Trophoblast cell (in vitro differentiated cells and primary cell): ENCODE measurements around the gene SLC22A15.

Experiments used
- DNase-seq, 2 donors: peaks; one replicate each; pipeline ENCODE4 v3.0.0-alpha.2; 2016
- H2AFZ ChIP-seq: 2 replicates; pipeline ENCODE4 v1.6.1; 2013; ENCODE audit warnings: low read length, moderate library complexity, mild to moderate bottlenecking; ENCODE audit not compliant: insufficient read depth, poor library complexity
- H2AK5ac ChIP-seq: 2 replicates; pipeline ENCODE4 v1.6.1; 2013; ENCODE audit warnings: mild to moderate bottlenecking, low read length
- H2BK120ac ChIP-seq: 2 replicates; pipeline ENCODE4 v1.6.1; 2013; ENCODE audit warnings: low read length, mild to moderate bottlenecking, moderate library complexity; ENCODE audit not compliant: insufficient read depth, poor library complexity
- H2BK12ac ChIP-seq: 2 replicates; pipeline ENCODE4 v1.6.1; 2013; ENCODE audit warnings: mild to moderate bottlenecking, low read length, moderate library complexity
- H2BK5ac ChIP-seq: 2 replicates; pipeline ENCODE4 v1.6.1; 2013; ENCODE audit warnings: low read length, low read depth, moderate library complexity, mild to moderate bottlenecking; ENCODE audit not compliant: poor library complexity
- H3K14ac ChIP-seq: 2 replicates; pipeline ENCODE4 v1.6.1; 2013; ENCODE audit warnings: mild to moderate bottlenecking, low read length
- H3K18ac ChIP-seq: 2 replicates; pipeline ENCODE4 v1.6.1; 2013; ENCODE audit warnings: mild to moderate bottlenecking, low read length
- H3K23ac ChIP-seq: 2 replicates; pipeline ENCODE4 v1.6.1; 2013; ENCODE audit warnings: low read length
- H3K27ac ChIP-seq: 2 replicates; pipeline ENCODE4 v1.5.1; 2013; ENCODE audit warnings: low read depth, mild to moderate bottlenecking, inconsistent platforms, low read length, moderate library complexity
- H3K27me3 ChIP-seq: 2 replicates; pipeline ENCODE4 v1.6.1; 2013; ENCODE audit warnings: inconsistent platforms, mild to moderate bottlenecking, low read length, moderate library complexity; ENCODE audit not compliant: insufficient read depth
- H3K36me3 ChIP-seq, 2 experiments: 1 replicate in 1 of 2; 2 replicates in 1 of 2; pipeline ENCODE4 v1.6.1; 2013; ENCODE audit warnings: low read length in 2 of 2, mild to moderate bottlenecking in 2 of 2, moderate library complexity in 1 of 2; ENCODE audit not compliant: insufficient read depth in 2 of 2, control insufficient read depth in 1 of 2
- H3K4ac ChIP-seq: 2 replicates; pipeline ENCODE4 v1.6.1; 2013; ENCODE audit warnings: low read depth, mild to moderate bottlenecking, low read length, moderate library complexity
- H3K4me1 ChIP-seq, 2 experiments: 1 replicate in 1 of 2; 2 replicates in 1 of 2; pipeline ENCODE4 v1.6.1; 2013; ENCODE audit warnings: low read length in 2 of 2, mild to moderate bottlenecking in 2 of 2, moderate library complexity in 1 of 2; ENCODE audit not compliant: insufficient read depth in 2 of 2, control insufficient read depth in 1 of 2
- H3K4me2 ChIP-seq: 2 replicates; pipeline ENCODE4 v1.6.1; 2013; ENCODE audit warnings: inconsistent platforms, mild to moderate bottlenecking, low read length, moderate library complexity
- H3K4me3 ChIP-seq: 2 replicates; pipeline ENCODE4 v1.5.1; 2013; ENCODE audit warnings: mild to moderate bottlenecking, low read depth, low read length, inconsistent platforms
- H3K79me1 ChIP-seq: one replicate; pipeline ENCODE4 v1.6.1; 2013; ENCODE audit warnings: low read length
- H3K79me2 ChIP-seq: 2 replicates; pipeline ENCODE4 v1.6.1; 2013; ENCODE audit warnings: low read length, mild to moderate bottlenecking; ENCODE audit not compliant: control insufficient read depth, insufficient read depth, poor library complexity
- H3K9ac ChIP-seq: 2 replicates; pipeline ENCODE4 v1.6.1; 2013; ENCODE audit warnings: mild to moderate bottlenecking, low read length
- H3K9me3 ChIP-seq: 2 replicates; pipeline ENCODE4 v1.6.1; 2013; ENCODE audit warnings: low read depth, mild to moderate bottlenecking, control low read depth, inconsistent platforms, low read length; ENCODE audit not compliant: insufficient read depth
- H4K12ac ChIP-seq: 2 replicates; pipeline ENCODE4 v1.6.1; 2013; ENCODE audit warnings: low read depth, mild to moderate bottlenecking, low read length, moderate library complexity
- H4K8ac ChIP-seq: 2 replicates; pipeline ENCODE4 v1.6.1; 2013; ENCODE audit warnings: low read depth, mild to moderate bottlenecking, low read length, moderate library complexity
- H4K91ac ChIP-seq: one replicate; pipeline ENCODE4 v1.6.1; 2013; ENCODE audit warnings: low read depth, mild to moderate bottlenecking, low read length, moderate library complexity
- WGBS: extraction: QIAGEN DNeasy Blood & Tissue Kit; methylation state at CpG from one replicate; pipeline ENCODE4 v1.1.7; 2013; ENCODE audit warnings: missing lambda C conversion rate; ENCODE audit not compliant: insufficient read length, insufficient coverage; ENCODE audit errors: extremely low coverage; 5-methylcytosine and 5-hydroxymethylcytosine counted together

SLC22A15 gene

GRCh38 chr1:116096013-116096618 is 119.8 kb downstream of the SLC22A15 start:
- H4K8ac ChIP-seq: no peak overlapping the region
- H2AFZ ChIP-seq: no peak overlapping the region
- H3K23ac ChIP-seq: no peak overlapping the region
- H3K27ac ChIP-seq: no peak overlapping the region
- no peak for DNase-seq
- no peak overlapping the region for H3K4ac ChIP-seq
- H3K4me3 ChIP-seq: no peak overlapping the region
- H2AK5ac ChIP-seq: no peak overlapping the region
- H4K12ac ChIP-seq: no peak overlapping the region
- H3K9me3 ChIP-seq: no peaks in the 10 kb centered on the region
- no peak overlapping the region for H2BK5ac ChIP-seq
- H3K27me3 ChIP-seq: no peaks in the 10 kb centered on the region
- no peak overlapping the region for H2BK120ac ChIP-seq
- no peak overlapping the region for H3K18ac ChIP-seq
- H3K4me1 ChIP-seq: peaks cover 8 to 10% of the 10 kb centered on the region in 2 experiments
- no peaks in the 10 kb centered on the region for H3K36me3 ChIP-seq
- no peak overlapping the region for H3K4me2 ChIP-seq
- no peaks in the 10 kb centered on the region for H3K79me2 ChIP-seq
- no peak overlapping the region for H2BK12ac ChIP-seq
- WGBS: no CpG with 5 or more reads among the region's 1 CpG
- no peak overlapping the region for H3K9ac ChIP-seq
- H3K79me1 ChIP-seq: no peaks in the 10 kb centered on the region
- H3K14ac ChIP-seq: no peak overlapping the region
- H4K91ac ChIP-seq: no peak overlapping the region

DNA sequence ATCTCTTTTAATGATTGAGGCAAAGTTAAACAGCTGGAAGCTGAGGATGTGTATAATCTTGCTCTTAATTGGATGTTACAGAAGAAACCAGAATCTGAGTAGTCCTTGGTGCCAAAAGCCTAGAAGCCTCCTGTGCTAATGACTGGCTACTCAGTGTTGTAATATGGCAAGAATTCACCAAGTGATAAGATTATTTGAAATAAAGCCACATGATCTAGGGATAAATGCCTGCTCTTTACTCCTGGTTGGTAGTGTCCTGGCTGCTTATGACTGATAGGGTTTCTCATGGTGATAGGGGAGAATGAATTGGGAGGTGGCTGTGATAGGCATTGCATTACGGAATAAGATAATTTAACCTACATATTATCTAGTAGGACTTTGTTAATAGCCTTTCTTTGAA is 121.3 kb downstream of the SLC22A15 start:
- no peak overlapping the region for H2BK5ac ChIP-seq
- no peaks in the 10 kb centered on the region for H3K27me3 ChIP-seq
- no peak overlapping the region for H3K4me2 ChIP-seq
- H2AK5ac ChIP-seq: no peak overlapping the region
- no peak overlapping the region for H2BK120ac ChIP-seq
- no peaks in the 10 kb centered on the region for H3K36me3 ChIP-seq
- H3K4me3 ChIP-seq: no peak overlapping the region
- no peak overlapping the region for H3K18ac ChIP-seq
- H3K9me3 ChIP-seq: no peaks in the 10 kb centered on the region
- H3K23ac ChIP-seq: no peak overlapping the region
- no peak overlapping the region for H4K91ac ChIP-seq
- H4K8ac ChIP-seq: no peak overlapping the region
- peaks cover 1 to 3% of the 10 kb centered on the region in 2 experiments for H3K4me1 ChIP-seq
- no peak overlapping the region for H3K27ac ChIP-seq
- no peaks in the 10 kb centered on the region for H3K79me2 ChIP-seq
- no peak overlapping the region for H3K9ac ChIP-seq
- no peak overlapping the region for H2AFZ ChIP-seq
- no peak overlapping the region for H3K14ac ChIP-seq
- H3K79me1 ChIP-seq: no peaks in the 10 kb centered on the region
- no peak overlapping the region for H3K4ac ChIP-seq
- no CpG with 5 or more reads among the region's 1 CpG for WGBS
- DNase-seq: peak in 1 of 2 donors; percentile 16
- H4K12ac ChIP-seq: no peak overlapping the region
- no peak overlapping the region for H2BK12ac ChIP-seq

DNA sequence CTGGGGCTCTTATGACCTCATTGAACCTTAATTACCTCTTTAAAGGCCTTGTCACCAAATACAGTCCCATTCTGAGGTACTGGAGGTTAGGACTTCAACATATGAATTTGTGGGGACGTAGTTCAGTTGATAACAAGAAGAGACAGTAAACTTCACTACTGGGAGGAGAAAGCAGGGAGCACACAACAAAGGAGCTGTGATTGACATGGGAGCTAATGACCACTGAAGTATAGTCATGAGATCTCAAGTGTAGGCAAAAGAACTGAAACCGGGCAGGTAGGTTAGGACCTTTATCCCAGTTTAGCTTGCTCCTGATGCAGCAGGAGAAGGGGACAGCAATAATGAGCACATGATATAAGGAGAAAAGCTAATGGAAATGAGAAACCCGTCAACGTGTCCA is 123.1 kb downstream of the SLC22A15 start:
- H3K9ac ChIP-seq: no peak overlapping the region
- H3K79me2 ChIP-seq: no peaks in the 10 kb centered on the region

GRCh38 chr1:116099919-116100318 is 123.6 kb downstream of the SLC22A15 start:
- no peaks in the 10 kb centered on the region for H3K27me3 ChIP-seq
- no peaks in the 10 kb centered on the region for H3K79me1 ChIP-seq
- H3K79me2 ChIP-seq: no peaks in the 10 kb centered on the region
- H4K12ac ChIP-seq: no peak overlapping the region
- no peak overlapping the region for H3K9ac ChIP-seq
- no peak overlapping the region for H2BK120ac ChIP-seq
- no peak overlapping the region for H3K23ac ChIP-seq
- H3K9me3 ChIP-seq: no peaks in the 10 kb centered on the region
- no peak overlapping the region for H3K27ac ChIP-seq
- H2BK5ac ChIP-seq: no peak overlapping the region
- no peak overlapping the region for H3K18ac ChIP-seq
- no peak overlapping the region for H3K4ac ChIP-seq
- no peak overlapping the region for H4K8ac ChIP-seq
- no peak for DNase-seq
- H3K14ac ChIP-seq: no peak overlapping the region
- no peak overlapping the region for H2AFZ ChIP-seq
- no peak overlapping the region for H2AK5ac ChIP-seq
- H3K4me1 ChIP-seq: peaks cover 0 to under 1% of the 10 kb centered on the region in 2 experiments
- no peak overlapping the region for H2BK12ac ChIP-seq
- H3K4me2 ChIP-seq: no peak overlapping the region
- H4K91ac ChIP-seq: no peak overlapping the region
- no peak overlapping the region for H3K4me3 ChIP-seq
- no CpG with 5 or more reads among the region's 2 CpGs for WGBS
- no peaks in the 10 kb centered on the region for H3K36me3 ChIP-seq

More for the DNA sequence above, 123.1 kb downstream of the SLC22A15 start:
- H3K4me2 ChIP-seq: no peak overlapping the region
- H2BK12ac ChIP-seq: no peak overlapping the region
- H3K14ac ChIP-seq: no peak overlapping the region
- no peaks in the 10 kb centered on the region for H3K36me3 ChIP-seq
- H3K27me3 ChIP-seq: no peaks in the 10 kb centered on the region
- no peaks in the 10 kb centered on the region for H3K9me3 ChIP-seq
- no peak overlapping the region for H3K27ac ChIP-seq
- no peak overlapping the region for H2AK5ac ChIP-seq
- H2BK5ac ChIP-seq: no peak overlapping the region
- H4K8ac ChIP-seq: no peak overlapping the region
- H3K23ac ChIP-seq: no peak overlapping the region
- no peak overlapping the region for H3K4me3 ChIP-seq
- H4K91ac ChIP-seq: no peak overlapping the region
- H2BK120ac ChIP-seq: no peak overlapping the region
- DNase-seq: no peak
- no peaks in the 10 kb centered on the region for H3K4me1 ChIP-seq
- H3K79me1 ChIP-seq: no peaks in the 10 kb centered on the region
- no CpG with 5 or more reads among the region's 4 CpGs for WGBS
- no peak overlapping the region for H3K4ac ChIP-seq
- H2AFZ ChIP-seq: no peak overlapping the region
- no peak overlapping the region for H3K18ac ChIP-seq
- no peak overlapping the region for H4K12ac ChIP-seq
